Stimulated activated CD8-positive, alpha-beta memory T cell treated with anti-CD3 and anti-CD28 coated beads, Interleukin-2, amount 100 ng/mL, for 1 hour (primary cell): Measurements from ENCODE around the gene TMEM31.

Source experiments
- DNase-seq, 2 donors: peaks; one replicate each; pipeline ENCODE4 v3.0.0-alpha.2; 2020; ENCODE audit warnings: low read depth in 2 of 2

The TMEM31 gene

GRCh38 chrX:103710609-103711008 is at the start of gene TMEM31:
Gene TMEM31, plus strand, starts transcription at chrX:103710909. Its CDS starts 1,350 bp downstream, at chrX:103712259.
- DNase-seq: no peak

GRCh38 chrX:103663981-103664762 is 46.5 kb upstream of the TMEM31 start:
- no peak for DNase-seq

- no peak for DNase-seq
Observed at GRCh38 chrX:103666202-103667107, 44.3 kb upstream of the TMEM31 start.

GRCh38 chrX:103669745-103670144 is 41.0 kb upstream of the TMEM31 start:
- DNase-seq: no peak

- no peak for DNase-seq
Observed at GRCh38 chrX:103674531-103675454, 35.9 kb upstream of the TMEM31 start.

- DNase-seq: no peak
Observed at GRCh38 chrX:103678199-103678993, 32.3 kb upstream of the TMEM31 start.

GRCh38 chrX:103681443-103681842 is 29.3 kb upstream of the TMEM31 start:
- no peak for DNase-seq

GRCh38 chrX:103685396-103685795 is 25.3 kb upstream of the TMEM31 start:
- no peak for DNase-seq

- DNase-seq: peak; percentile 53 to 69
Observed at GRCh38 chrX:103686199-103687072, 24.3 kb upstream of the TMEM31 start, which contains the start of gene MORF4L2. Gene MORF4L2, minus strand, starts transcription at chrX:103686699. Its CDS starts 9,672 bp downstream, at chrX:103677027.

- DNase-seq: peak; percentile 65 to 79
Observed at GRCh38 chrX:103687073-103687695, 23.5 kb upstream of the TMEM31 start.

GRCh38 chrX:103687696-103688201 is 23.0 kb upstream of the TMEM31 start:
- DNase-seq: peak in 1 of 2 donors; percentile 9

- DNase-seq: no peak
Observed at GRCh38 chrX:103688946-103689345, 21.8 kb upstream of the TMEM31 start.

- no peak for DNase-seq
Observed at GRCh38 chrX:103691059-103691458, 19.6 kb upstream of the TMEM31 start.

GRCh38 chrX:103697687-103698086 is 13.0 kb upstream of the TMEM31 start:
- DNase-seq: no peak

- DNase-seq: no peak
Observed at GRCh38 chrX:103699243-103699642, 11.5 kb upstream of the TMEM31 start.

- no peak for DNase-seq
Observed at GRCh38 chrX:103704863-103705262, 5.8 kb upstream of the TMEM31 start.

GRCh38 chrX:103716962-103717361 is 6.3 kb downstream of the TMEM31 start:
- no peak for DNase-seq

- no peak for DNase-seq
Observed at GRCh38 chrX:103718120-103718519, 7.4 kb downstream of the TMEM31 start.

GRCh38 chrX:103722505-103722904 is 11.8 kb downstream of the TMEM31 start:
- DNase-seq: no peak
